Omental fat pad (tissue), 4 donors: ENCODE data around the gene GIPC2. TPM values are rescaled to one million over a fixed set of nuclear protein-coding genes. Genes with fewer than 3 reads are reported as not detected.

Experiments
- ATAC-seq: fragments of 150-250 bp; one replicate; pipeline ENCODE4 v1.9.1; 2016; ENCODE audit warnings: mild to moderate bottlenecking, moderate library complexity; ENCODE audit not compliant: low FRiP score
- DNase-seq: peaks from one replicate; pipeline ENCODE4 v3.0.0-alpha.2; 2019; ENCODE audit warnings: low spot score
- total RNA-seq, 4 donors: library from RNA; depleted of rRNA; stranded (reverse); fragments of >200 nt; gene quantifications; one replicate each; pipeline ENCODE4 v1.1.0, GENCODE V29; 2016
- TF ChIP-seq, protein P1 (sequence below), 3 donors: fragments of 450-650 bp; IDR thresholded peaks; one replicate each; pipeline ENCODE4 v1.5.1; 2016 to 2017; ENCODE audit warnings: antibody characterized with exemption in 3 of 3, mild to moderate bottlenecking in 3 of 3, moderate library complexity in 2 of 3

GIPC2 gene
- total RNA-seq, 4 donors from 2014 or later, result 1.4 to 15.9 (median 3.1) TPM

- TF ChIP-seq, protein P1, sequence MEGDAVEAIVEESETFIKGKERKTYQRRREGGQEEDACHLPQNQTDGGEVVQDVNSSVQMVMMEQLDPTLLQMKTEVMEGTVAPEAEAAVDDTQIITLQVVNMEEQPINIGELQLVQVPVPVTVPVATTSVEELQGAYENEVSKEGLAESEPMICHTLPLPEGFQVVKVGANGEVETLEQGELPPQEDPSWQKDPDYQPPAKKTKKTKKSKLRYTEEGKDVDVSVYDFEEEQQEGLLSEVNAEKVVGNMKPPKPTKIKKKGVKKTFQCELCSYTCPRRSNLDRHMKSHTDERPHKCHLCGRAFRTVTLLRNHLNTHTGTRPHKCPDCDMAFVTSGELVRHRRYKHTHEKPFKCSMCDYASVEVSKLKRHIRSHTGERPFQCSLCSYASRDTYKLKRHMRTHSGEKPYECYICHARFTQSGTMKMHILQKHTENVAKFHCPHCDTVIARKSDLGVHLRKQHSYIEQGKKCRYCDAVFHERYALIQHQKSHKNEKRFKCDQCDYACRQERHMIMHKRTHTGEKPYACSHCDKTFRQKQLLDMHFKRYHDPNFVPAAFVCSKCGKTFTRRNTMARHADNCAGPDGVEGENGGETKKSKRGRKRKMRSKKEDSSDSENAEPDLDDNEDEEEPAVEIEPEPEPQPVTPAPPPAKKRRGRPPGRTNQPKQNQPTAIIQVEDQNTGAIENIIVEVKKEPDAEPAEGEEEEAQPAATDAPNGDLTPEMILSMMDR (IDR thresholded peaks at IDR 0.05), result no peak
- ATAC-seq (no peak), DNase-seq (no peak)
These were observed 9.3 kb upstream of the GIPC2 start for GRCh38 chr1:78036450-78036849.

- TF ChIP-seq, protein P1 (IDR thresholded peaks at IDR 0.05), result no peak
- no peak for DNase-seq
- ATAC-seq, result no peak
These were observed 7.7 kb upstream of the GIPC2 start for GRCh38 chr1:78038071-78038470.

DNA sequence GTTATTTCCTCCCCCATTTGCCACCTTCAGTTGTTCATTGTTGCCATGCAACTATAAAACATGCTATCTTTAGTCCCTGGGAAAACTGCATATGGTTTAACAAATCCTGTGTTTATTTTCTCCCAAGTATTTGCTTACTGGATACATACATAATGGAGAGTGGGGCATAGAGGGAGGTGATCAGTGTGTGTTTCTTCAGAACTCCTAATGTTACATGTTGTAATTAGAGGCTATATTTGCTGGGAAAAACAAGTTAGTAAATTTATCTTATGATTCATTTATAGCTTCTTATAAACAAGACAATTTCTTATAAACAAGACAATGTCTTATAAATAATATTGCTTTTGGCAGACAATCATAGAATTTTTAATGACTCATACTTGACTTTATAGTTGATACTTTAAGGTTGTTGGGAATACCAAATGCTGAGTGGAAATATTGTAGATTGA lies 7.3 kb upstream of the GIPC2 start:
- TF ChIP-seq, protein P1 (IDR thresholded peaks at IDR 0.05), result no peak
- no peak for ATAC-seq

DNA sequence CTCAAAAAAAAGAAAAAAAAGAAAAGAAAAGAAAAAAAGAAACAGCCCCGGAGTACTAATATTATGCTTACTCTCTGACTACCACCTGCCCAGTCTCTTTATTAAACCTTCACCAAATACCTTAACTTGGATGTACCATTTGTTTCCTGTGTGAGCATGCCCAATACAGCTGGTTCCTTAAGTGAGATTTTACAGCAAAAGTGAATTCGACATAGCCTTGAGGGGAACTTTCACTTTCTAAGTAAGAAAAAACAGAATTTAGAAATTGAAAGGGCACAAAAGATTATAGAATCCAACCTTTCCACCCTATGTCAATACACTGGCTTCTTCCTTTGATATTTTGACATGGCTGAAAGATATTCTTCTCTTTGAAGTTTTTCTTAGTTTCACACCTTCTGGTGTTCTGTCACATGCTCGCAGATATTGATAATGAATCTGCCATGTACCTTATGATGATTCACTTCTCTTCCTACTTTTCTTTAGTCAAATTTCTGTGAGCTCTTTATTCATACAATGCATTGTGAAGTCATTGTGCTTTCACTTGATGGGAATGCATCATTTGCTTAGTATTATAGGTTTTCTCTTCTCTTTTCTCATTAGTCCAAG lies 5.2 kb upstream of the GIPC2 start:
- no peak for DNase-seq
- TF ChIP-seq, protein P1 (IDR thresholded peaks at IDR 0.05), result no peak
- ATAC-seq, result no peak

More for the DNA sequence above, 7.3 kb upstream of the GIPC2 start:
- no peak for DNase-seq

- ATAC-seq (no peak), DNase-seq (no peak)
- TF ChIP-seq, protein P1 (IDR thresholded peaks at IDR 0.05), result no peak
These were observed 2.3 kb upstream of the GIPC2 start for GRCh38 chr1:78043436-78043835.

DNA sequence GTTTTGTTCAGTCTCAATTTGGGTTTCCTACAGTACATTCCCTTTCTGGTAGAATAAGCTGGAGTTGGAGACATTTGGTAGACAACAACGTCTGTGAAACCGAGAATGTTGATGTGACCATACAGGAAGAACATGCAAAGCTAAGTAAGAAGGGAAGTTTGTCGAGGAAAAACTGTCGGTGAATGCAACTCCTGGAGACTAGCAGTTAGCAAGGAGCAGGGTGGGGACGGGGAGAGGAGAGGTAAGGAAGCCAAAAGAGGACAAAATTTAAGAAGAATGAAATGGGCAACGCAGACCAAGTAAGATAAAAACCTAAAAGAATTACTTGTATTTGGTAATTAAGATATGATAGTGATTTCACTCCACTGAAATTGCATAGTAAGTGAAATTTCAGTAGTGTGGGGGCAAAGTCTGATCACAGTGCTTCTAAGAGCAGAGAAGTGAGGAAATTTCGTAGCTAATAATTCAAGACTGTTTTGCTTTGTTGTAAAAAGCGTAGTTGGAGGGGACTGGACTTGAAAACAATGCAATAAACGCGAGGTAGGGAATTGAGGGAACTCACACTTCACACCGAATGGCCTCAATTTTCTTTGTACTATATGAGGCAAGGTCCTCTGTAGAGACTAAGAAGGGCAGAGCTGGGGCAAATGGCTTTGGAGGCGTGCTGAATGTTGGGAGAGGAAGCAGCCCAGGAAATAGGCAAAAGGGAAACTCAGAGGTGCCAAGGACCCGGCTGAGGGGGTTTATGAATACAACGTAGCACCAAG lies 787 bp upstream of the GIPC2 start:
- no peak for ATAC-seq
- TF ChIP-seq, protein P1 (IDR thresholded peaks at IDR 0.05), result no peak
- no peak for DNase-seq

GRCh38 chr1:78045563-78045925 lies 222 bp upstream of the GIPC2 start:
- no peak for ATAC-seq

More at GRCh38 chr1:78045563-78045925, 222 bp upstream of the GIPC2 start:
- TF ChIP-seq, protein P1 (IDR thresholded peaks at IDR 0.05), result no peak
- DNase-seq, result no peak
